Stimulated activated CD4-positive, alpha-beta T cell treated with anti-CD3 and anti-CD28 coated beads, Interleukin-4, amount 100 ng/mL, for 1 hour (primary cell): ENCODE data around the gene XIRP1.

Source experiments
- DNase-seq: peaks from one replicate; pipeline ENCODE4 v3.0.0-alpha.2; 2020

Gene XIRP1

GRCh38 chr3:39207361-39208186 is 15.2 kb upstream of the XIRP1 start:
- DNase-seq: no peak

- no peak for DNase-seq
Measured at GRCh38 chr3:39205919-39206516, 13.6 kb upstream of the XIRP1 start.

GRCh38 chr3:39205131-39205530 is 12.7 kb upstream of the XIRP1 start:
- no peak for DNase-seq

GRCh38 chr3:39203860-39204259 is 11.5 kb upstream of the XIRP1 start:
- no peak for DNase-seq

GRCh38 chr3:39203402-39203801 is 11.0 kb upstream of the XIRP1 start:
- DNase-seq: no peak

- DNase-seq: no peak
Measured at GRCh38 chr3:39202094-39202493, 9.7 kb upstream of the XIRP1 start.

- no peak for DNase-seq
Measured at GRCh38 chr3:39196671-39197356, 4.4 kb upstream of the XIRP1 start.

GRCh38 chr3:39196034-39196433 is 3.6 kb upstream of the XIRP1 start:
- DNase-seq: no peak

- DNase-seq: no peak
Measured at GRCh38 chr3:39193391-39193790, 996 bp upstream of the XIRP1 start.

- no peak for DNase-seq
Measured at GRCh38 chr3:39191773-39192172, 622 bp downstream of the XIRP1 start.

GRCh38 chr3:39191111-39191510 is 1.3 kb downstream of the XIRP1 start:
- DNase-seq: no peak

- no peak for DNase-seq
Measured at GRCh38 chr3:39190281-39191025, 1.9 kb downstream of the XIRP1 start.

- peak; percentile 43 for DNase-seq
Measured at GRCh38 chr3:39189959-39190269, 2.5 kb downstream of the XIRP1 start.

- no peak for DNase-seq
Measured at GRCh38 chr3:39189150-39189958, 3.0 kb downstream of the XIRP1 start.

- DNase-seq: no peak
Measured at GRCh38 chr3:39188271-39189149, 3.9 kb downstream of the XIRP1 start.

- DNase-seq: no peak
Measured at GRCh38 chr3:39187372-39188155, 4.8 kb downstream of the XIRP1 start.

- DNase-seq: no peak
Measured at GRCh38 chr3:39186692-39187151, 5.7 kb downstream of the XIRP1 start.

- DNase-seq: no peak
Measured at GRCh38 chr3:39185959-39186691, 6.3 kb downstream of the XIRP1 start.

- DNase-seq: no peak
Measured at GRCh38 chr3:39185326-39185958, 7.0 kb downstream of the XIRP1 start.

GRCh38 chr3:39184968-39185285 is 7.5 kb downstream of the XIRP1 start:
- DNase-seq: no peak
